ENCODE results near the gene HSPA9. TPM values are rescaled to one million over a fixed set of nuclear protein-coding genes. Genes with fewer than 3 reads are reported as not detected.

The HSPA9 gene
- total RNA-seq, 1 experiment from 2014 or later: 424 TPM

DNA sequence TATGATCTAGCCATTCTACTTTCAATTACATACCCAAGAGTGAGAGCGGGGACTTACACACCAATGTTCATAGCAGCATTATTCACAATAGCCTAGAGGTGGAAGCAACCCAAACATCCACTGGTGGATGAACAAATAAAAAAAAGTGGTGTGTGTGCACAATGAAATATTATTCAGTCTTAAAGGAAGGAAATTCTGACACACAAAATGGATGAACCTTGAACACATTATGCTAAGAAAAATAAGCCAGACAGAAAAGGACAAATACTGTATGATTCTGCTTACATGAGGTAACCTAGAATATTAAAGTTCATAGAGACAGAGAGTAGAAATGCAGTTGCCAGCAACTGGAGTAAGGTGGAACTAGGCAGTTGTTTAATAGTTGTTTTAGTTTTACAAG, 54.2 kb downstream of the HSPA9 start:
- TF ChIP-seq, protein P1, sequence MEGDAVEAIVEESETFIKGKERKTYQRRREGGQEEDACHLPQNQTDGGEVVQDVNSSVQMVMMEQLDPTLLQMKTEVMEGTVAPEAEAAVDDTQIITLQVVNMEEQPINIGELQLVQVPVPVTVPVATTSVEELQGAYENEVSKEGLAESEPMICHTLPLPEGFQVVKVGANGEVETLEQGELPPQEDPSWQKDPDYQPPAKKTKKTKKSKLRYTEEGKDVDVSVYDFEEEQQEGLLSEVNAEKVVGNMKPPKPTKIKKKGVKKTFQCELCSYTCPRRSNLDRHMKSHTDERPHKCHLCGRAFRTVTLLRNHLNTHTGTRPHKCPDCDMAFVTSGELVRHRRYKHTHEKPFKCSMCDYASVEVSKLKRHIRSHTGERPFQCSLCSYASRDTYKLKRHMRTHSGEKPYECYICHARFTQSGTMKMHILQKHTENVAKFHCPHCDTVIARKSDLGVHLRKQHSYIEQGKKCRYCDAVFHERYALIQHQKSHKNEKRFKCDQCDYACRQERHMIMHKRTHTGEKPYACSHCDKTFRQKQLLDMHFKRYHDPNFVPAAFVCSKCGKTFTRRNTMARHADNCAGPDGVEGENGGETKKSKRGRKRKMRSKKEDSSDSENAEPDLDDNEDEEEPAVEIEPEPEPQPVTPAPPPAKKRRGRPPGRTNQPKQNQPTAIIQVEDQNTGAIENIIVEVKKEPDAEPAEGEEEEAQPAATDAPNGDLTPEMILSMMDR (IDR thresholded peaks at IDR 0.05): no peak
- no peak for TF ChIP-seq POLR2AphosphoS5 (IDR thresholded peaks at IDR 0.05; ENCODE audit: low read depth, low read length)
- TF ChIP-seq, protein P2, sequence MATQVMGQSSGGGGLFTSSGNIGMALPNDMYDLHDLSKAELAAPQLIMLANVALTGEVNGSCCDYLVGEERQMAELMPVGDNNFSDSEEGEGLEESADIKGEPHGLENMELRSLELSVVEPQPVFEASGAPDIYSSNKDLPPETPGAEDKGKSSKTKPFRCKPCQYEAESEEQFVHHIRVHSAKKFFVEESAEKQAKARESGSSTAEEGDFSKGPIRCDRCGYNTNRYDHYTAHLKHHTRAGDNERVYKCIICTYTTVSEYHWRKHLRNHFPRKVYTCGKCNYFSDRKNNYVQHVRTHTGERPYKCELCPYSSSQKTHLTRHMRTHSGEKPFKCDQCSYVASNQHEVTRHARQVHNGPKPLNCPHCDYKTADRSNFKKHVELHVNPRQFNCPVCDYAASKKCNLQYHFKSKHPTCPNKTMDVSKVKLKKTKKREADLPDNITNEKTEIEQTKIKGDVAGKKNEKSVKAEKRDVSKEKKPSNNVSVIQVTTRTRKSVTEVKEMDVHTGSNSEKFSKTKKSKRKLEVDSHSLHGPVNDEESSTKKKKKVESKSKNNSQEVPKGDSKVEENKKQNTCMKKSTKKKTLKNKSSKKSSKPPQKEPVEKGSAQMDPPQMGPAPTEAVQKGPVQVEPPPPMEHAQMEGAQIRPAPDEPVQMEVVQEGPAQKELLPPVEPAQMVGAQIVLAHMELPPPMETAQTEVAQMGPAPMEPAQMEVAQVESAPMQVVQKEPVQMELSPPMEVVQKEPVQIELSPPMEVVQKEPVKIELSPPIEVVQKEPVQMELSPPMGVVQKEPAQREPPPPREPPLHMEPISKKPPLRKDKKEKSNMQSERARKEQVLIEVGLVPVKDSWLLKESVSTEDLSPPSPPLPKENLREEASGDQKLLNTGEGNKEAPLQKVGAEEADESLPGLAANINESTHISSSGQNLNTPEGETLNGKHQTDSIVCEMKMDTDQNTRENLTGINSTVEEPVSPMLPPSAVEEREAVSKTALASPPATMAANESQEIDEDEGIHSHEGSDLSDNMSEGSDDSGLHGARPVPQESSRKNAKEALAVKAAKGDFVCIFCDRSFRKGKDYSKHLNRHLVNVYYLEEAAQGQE (IDR thresholded peaks at IDR 0.05; ENCODE audit: insufficient read depth in 1 of 2, low read depth in 2 of 2, low read length in 1 of 2): no peak
- TF ChIP-seq TCF7L2 (IDR thresholded peaks at IDR 0.05; ENCODE audit: low read depth, low read length): no peak
- TF ChIP-seq SIN3A (IDR thresholded peaks at IDR 0.05; ENCODE audit: borderline replicate concordance, insufficient read depth, low read depth, low read length): no peak
- DNase-seq (ENCODE audit: low read depth, low spot score) (no peak), ATAC-seq (no peak)
- Histone ChIP-seq H3K27ac (ENCODE audit: low read length) (no peak overlapping the region), H3K36me3 (ENCODE audit: control insufficient read depth, insufficient read depth, low read length) (peaks cover 9% of the 10 kb centered on the region), H3K4me1 (ENCODE audit: control insufficient read depth, insufficient read depth, low read length) (no peaks in the 10 kb centered on the region), H3K9me3 (ENCODE audit: control insufficient read depth, insufficient read depth, low read depth, low read length) (no peaks in the 10 kb centered on the region), H3K4me3 (ENCODE audit: low read depth in 2 of 2, low read length in 2 of 2) (no peak overlapping the region), H3K27me3 (ENCODE audit: control insufficient read depth, insufficient read depth, low read length) (no peaks in the 10 kb centered on the region)
- ChIA-PET CTCF (interaction anchor here (0.5 kb wide), 1 partner anchor 26 kb away, joined by 4 read pairs; no protein-coding TSS in a partner anchor), POLR2A (no interaction called here)
- intact Hi-C loops (cut with micrococcal nuclease; ENCODE audit: unreplicated experiment) (no loop called here), in situ Hi-C loops (cut with HindIII; ENCODE audit: low pct_unique_long_range_greater_than_20kb, low sequenced_read_pairs) (no loop called here)
- TSS peak; percentile 13 for BruUV-seq (replicated peaks)

DNA sequence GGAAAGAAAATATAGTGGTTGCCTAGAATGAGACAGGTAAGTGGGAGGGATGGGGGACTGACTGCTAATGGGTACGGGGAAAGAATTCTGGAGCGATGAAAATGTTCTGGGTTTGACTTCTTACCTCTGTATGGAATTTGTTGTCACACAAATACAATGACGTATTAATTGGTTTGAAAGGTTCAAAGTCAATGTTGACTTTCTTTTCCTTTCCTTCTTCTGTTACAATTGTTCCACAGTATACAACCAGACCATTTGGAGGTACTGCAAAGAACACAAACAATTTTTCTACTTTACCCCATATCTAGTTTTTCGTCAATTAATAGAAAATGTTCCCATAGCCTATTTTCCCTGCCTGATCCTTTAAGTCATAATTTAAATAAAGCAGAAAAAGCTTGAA, 57.8 kb downstream of the HSPA9 start:
- DNase-seq (ENCODE audit: low read depth, low spot score) (no peak), ATAC-seq (no peak)
- Histone ChIP-seq H3K4me1 (ENCODE audit: control insufficient read depth, insufficient read depth, low read length) (no peaks in the 10 kb centered on the region), H3K4me3 (ENCODE audit: low read depth in 2 of 2, low read length in 2 of 2) (no peak overlapping the region), H3K27me3 (ENCODE audit: control insufficient read depth, insufficient read depth, low read length) (no peaks in the 10 kb centered on the region), H3K36me3 (ENCODE audit: control insufficient read depth, insufficient read depth, low read length) (peaks cover 26% of the 10 kb centered on the region), H3K27ac (ENCODE audit: low read length) (no peak overlapping the region), H3K9me3 (ENCODE audit: control insufficient read depth, insufficient read depth, low read depth, low read length) (no peaks in the 10 kb centered on the region)
- ChIA-PET CTCF (no interaction called here), POLR2A (no interaction called here)
- in situ Hi-C loops (cut with HindIII; ENCODE audit: low pct_unique_long_range_greater_than_20kb, low sequenced_read_pairs): no loop called here
- BruUV-seq (replicated peaks): no TSS peak
- intact Hi-C loops (cut with micrococcal nuclease; ENCODE audit: unreplicated experiment): no loop called here
- TF ChIP-seq, protein P2 (IDR thresholded peaks at IDR 0.05; ENCODE audit: insufficient read depth in 1 of 2, low read depth in 2 of 2, low read length in 1 of 2): no peak
- TF ChIP-seq SIN3A (IDR thresholded peaks at IDR 0.05; ENCODE audit: borderline replicate concordance, insufficient read depth, low read depth, low read length): no peak
- TF ChIP-seq TCF7L2 (IDR thresholded peaks at IDR 0.05; ENCODE audit: low read depth, low read length): no peak
- TF ChIP-seq, protein P1 (IDR thresholded peaks at IDR 0.05): no peak
- no peak for TF ChIP-seq POLR2AphosphoS5 (IDR thresholded peaks at IDR 0.05; ENCODE audit: low read depth, low read length)
